ENCODE measurements around the gene NSMCE3.

GRCh38 chr15:29242456-29243242, 27.0 kb downstream of the NSMCE3 start:
- TF ChIP-seq CTCF (IDR thresholded peaks at IDR 0.05; ENCODE audit: poor library complexity, severe bottlenecking): no peak
- no peak for TF ChIP-seq EZH2 (IDR thresholded peaks at IDR 0.05; ENCODE audit: borderline replicate concordance, insufficient read depth, low read length, poor library complexity, severe bottlenecking)
- TF ChIP-seq EP300 (conservative IDR thresholded peaks at IDR 0.05; ENCODE audit: poor library complexity, severe bottlenecking): no peak
- no peak for TF ChIP-seq TAF1 (IDR thresholded peaks at IDR 0.05; ENCODE audit: low read depth)
- TF ChIP-seq POLR2AphosphoS5 (IDR thresholded peaks at IDR 0.05): no peak
- TF ChIP-seq RAD21 (conservative IDR thresholded peaks at IDR 0.05): no peak
- TF ChIP-seq REST (IDR thresholded peaks at IDR 0.05; ENCODE audit: borderline replicate concordance): no peak
